Measurements from ENCODE around the gene GOLT1A.

DNA sequence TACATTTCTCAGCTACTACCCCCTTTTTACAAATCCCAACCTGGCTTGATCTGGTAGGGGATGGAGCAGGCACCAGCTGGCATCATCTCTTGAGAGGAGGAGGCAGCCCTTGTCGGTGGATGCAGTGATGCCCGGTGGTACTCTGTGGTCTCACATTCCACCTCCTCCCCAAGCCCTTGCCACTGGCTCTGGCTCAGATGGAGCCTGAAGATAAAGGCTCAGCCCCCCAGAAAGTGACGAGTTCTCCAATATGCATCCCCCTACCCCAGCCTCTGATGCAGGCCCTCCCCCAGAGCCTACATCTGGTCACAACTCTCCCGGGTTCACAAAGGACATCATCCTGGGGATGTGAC is 3.8 kb upstream of the GOLT1A start:
- TF ChIP-seq CTCF (IDR thresholded peaks at IDR 0.05), result no peak
- no peak for TF ChIP-seq POLR2A (IDR thresholded peaks at IDR 0.05)

Data from esophagus squamous epithelium (tissue), 4 donors.